MM.1S (cell line): ENCODE data around the gene NUP50.

Experiments
- DNase-seq: peaks from one replicate; pipeline ENCODE4 v3.0.0-alpha.2; 2015
- H2AFZ ChIP-seq: fragments of 300-600 bp; sonication (generic); 2 replicates; pipeline ENCODE4 v1.6.0; 2016; ENCODE audit warnings: antibody characterized with exemption, low read length
- H3F3A ChIP-seq: fragments of 300-600 bp; sonication (generic); 2 replicates; pipeline ENCODE4 v1.6.1; 2016; ENCODE audit warnings: mild to moderate bottlenecking, antibody characterized with exemption, low read length, moderate library complexity, mixed read lengths; ENCODE audit not compliant: insufficient read depth
- H3K27ac ChIP-seq: fragments of 300-600 bp; sonication (generic); 2 replicates; pipeline ENCODE4 v1.5.1; 2016; ENCODE audit warnings: mild to moderate bottlenecking, low read length
- H3K27me3 ChIP-seq: fragments of 300-600 bp; sonication (generic); replicated peaks from 2 replicates; pipeline ENCODE4 v1.6.0; 2016; ENCODE audit warnings: low read length; ENCODE audit not compliant: insufficient read depth
- H3K36me3 ChIP-seq: fragments of 300-600 bp; sonication (generic); replicated peaks from 2 replicates; pipeline ENCODE4 v1.6.1; 2016; ENCODE audit warnings: mild to moderate bottlenecking, low read length, mixed read lengths; ENCODE audit not compliant: insufficient read depth
- H3K4me1 ChIP-seq: fragments of 300-600 bp; sonication (generic); 2 replicates; pipeline ENCODE4 v1.6.1; 2016; ENCODE audit warnings: low read length, mixed read lengths
- H3K4me2 ChIP-seq: fragments of 300-600 bp; sonication (generic); 2 replicates; pipeline ENCODE4 v1.6.0; 2016; ENCODE audit warnings: low read depth, low read length
- H3K4me3 ChIP-seq: fragments of 300-600 bp; sonication (generic); 2 replicates; pipeline ENCODE4 v1.5.1; 2016; ENCODE audit warnings: low read length, mixed read lengths
- H3K79me2 ChIP-seq: fragments of 300-600 bp; sonication (generic); 2 replicates; pipeline ENCODE4 v1.6.1; 2016; ENCODE audit warnings: mixed run types, low read length, mixed read lengths
- H3K9ac ChIP-seq: fragments of 300-600 bp; sonication (generic); 2 replicates; pipeline ENCODE4 v1.6.1; 2016; ENCODE audit warnings: low read length, mixed read lengths
- H3K9me2 ChIP-seq: fragments of 300-600 bp; sonication (generic); replicated peaks from 2 replicates; pipeline ENCODE4 v1.6.1; 2016; ENCODE audit warnings: mild to moderate bottlenecking, low read length, mixed read lengths; ENCODE audit not compliant: insufficient read depth
- H3K9me3 ChIP-seq: fragments of 300-600 bp; sonication (generic); replicated peaks from 2 replicates; pipeline ENCODE4 v1.6.1; 2016; ENCODE audit warnings: mild to moderate bottlenecking, low read length, mixed read lengths; ENCODE audit not compliant: insufficient read depth
- H4K20me1 ChIP-seq: fragments of 300-600 bp; sonication (generic); 2 replicates; pipeline ENCODE4 v1.6.1; 2016; ENCODE audit warnings: mild to moderate bottlenecking, low read length, moderate library complexity, mixed read lengths; ENCODE audit not compliant: insufficient read depth
- CTCF ChIP-seq: fragments of 300-600 bp; sonication (generic); IDR thresholded peaks from 2 replicates; pipeline ENCODE4 v1.5.1; 2016; ENCODE audit warnings: antibody characterized with exemption, low read length, mixed read lengths
- EZH2 ChIP-seq: fragments of 300-600 bp; sonication (generic); optimal IDR thresholded peaks from 2 replicates; pipeline ENCODE3; 2017; ENCODE audit warnings: low read depth, mild to moderate bottlenecking, antibody characterized with exemption, low read length, mixed read lengths
- EZH2phosphoT487 ChIP-seq: fragments of 300-600 bp; sonication (generic); IDR thresholded peaks from 2 replicates; pipeline ENCODE4 v1.6.1; 2018; ENCODE audit warnings: antibody characterized with exemption, low read length

Gene NUP50

GRCh38 chr22:45211435-45211834 is 47.7 kb downstream of the NUP50 start:
- DNase-seq: no peak
- H3K79me2 ChIP-seq: peaks cover 91% of the 10 kb centered on the region
- H3K9me3 ChIP-seq: no peaks in the 10 kb centered on the region
- H3K27ac ChIP-seq: no peak overlapping the region
- H3K9ac ChIP-seq: no peak overlapping the region
- no peak overlapping the region for H2AFZ ChIP-seq
- no peak overlapping the region for H3K4me2 ChIP-seq
- peaks cover 6% of the 10 kb centered on the region; the same call in 1 of the 2 replicates for H4K20me1 ChIP-seq
- H3K36me3 ChIP-seq: no peaks in the 10 kb centered on the region
- TF ChIP-seq EZH2 (no peak), EZH2phosphoT487 (no peak), CTCF (no peak)
- no peaks in the 10 kb centered on the region for H3K4me1 ChIP-seq
- H3K27me3 ChIP-seq: no peaks in the 10 kb centered on the region
- H3K4me3 ChIP-seq: no peak overlapping the region
- H3F3A ChIP-seq: no peaks in the 10 kb centered on the region
- no peaks in the 10 kb centered on the region for H3K9me2 ChIP-seq

- no peak for TF ChIP-seq EZH2phosphoT487
- no peak for TF ChIP-seq CTCF
- no peak for TF ChIP-seq EZH2
- no peak overlapping the region for H3K4me2 ChIP-seq
- H3K9me2 ChIP-seq: no peaks in the 10 kb centered on the region
- H3K27ac ChIP-seq: no peak overlapping the region
- H3K4me1 ChIP-seq: no peaks in the 10 kb centered on the region
- H3K9ac ChIP-seq: no peak overlapping the region
- no peaks in the 10 kb centered on the region for H3K9me3 ChIP-seq
- peaks cover 6% of the 10 kb centered on the region; the same call in 1 of the 2 replicates for H4K20me1 ChIP-seq
- no peak for DNase-seq
- H3K27me3 ChIP-seq: no peaks in the 10 kb centered on the region
- H2AFZ ChIP-seq: no peak overlapping the region
- no peak overlapping the region for H3K4me3 ChIP-seq
- no peaks in the 10 kb centered on the region for H3K36me3 ChIP-seq
- no peaks in the 10 kb centered on the region for H3F3A ChIP-seq
- H3K79me2 ChIP-seq: peaks cover 95% of the 10 kb centered on the region
Observed at GRCh38 chr22:45211848-45212247, 48.1 kb downstream of the NUP50 start.

GRCh38 chr22:45212306-45212709 is 48.6 kb downstream of the NUP50 start:
- Histone ChIP-seq H3K9ac (no peak overlapping the region), H3K4me3 (no peak overlapping the region)
- DNase-seq: no peak

More at GRCh38 chr22:45212306-45212709, 48.6 kb downstream of the NUP50 start:
- no peaks in the 10 kb centered on the region for H3K4me1 ChIP-seq
- peaks cover 99% of the 10 kb centered on the region for H3K79me2 ChIP-seq
- no peak overlapping the region for H3K4me2 ChIP-seq
- no peaks in the 10 kb centered on the region for H3F3A ChIP-seq
- H3K27me3 ChIP-seq: no peaks in the 10 kb centered on the region
- H3K9me3 ChIP-seq: no peaks in the 10 kb centered on the region
- H4K20me1 ChIP-seq: peaks cover 6% of the 10 kb centered on the region; the same call in 1 of the 2 replicates
- H3K9me2 ChIP-seq: no peaks in the 10 kb centered on the region
- no peak overlapping the region for H3K27ac ChIP-seq
- H2AFZ ChIP-seq: no peak overlapping the region
- H3K36me3 ChIP-seq: no peaks in the 10 kb centered on the region
- TF ChIP-seq EZH2phosphoT487: no peak
- no peak for TF ChIP-seq EZH2
- TF ChIP-seq CTCF: no peak
